Adipocyte (in vitro differentiated cells): ENCODE results near the gene CNPY1.

Experiments
- DNase-seq: peaks from one replicate; pipeline ENCODE4 v3.0.0-alpha.2; 2015; ENCODE audit warnings: low read depth
- H3K27me3 ChIP-seq: replicated peaks from 2 replicates; pipeline ENCODE4 v1.7.0; 2013; ENCODE audit warnings: mild to moderate bottlenecking, low read length, moderate library complexity; ENCODE audit not compliant: control insufficient read depth, insufficient read depth
- H3K36me3 ChIP-seq: 2 replicates; pipeline ENCODE4 v1.7.0; 2013; ENCODE audit warnings: low read length, mild to moderate bottlenecking, moderate library complexity; ENCODE audit not compliant: control insufficient read depth, insufficient read depth, severe bottlenecking
- H3K4me1 ChIP-seq: 2 replicates; pipeline ENCODE4 v1.7.0; 2013; ENCODE audit warnings: mild to moderate bottlenecking, low read length, moderate library complexity; ENCODE audit not compliant: control insufficient read depth, insufficient read depth
- H3K4me3 ChIP-seq: 2 replicates; pipeline ENCODE4 v1.7.0; 2013; ENCODE audit warnings: mild to moderate bottlenecking, low read length, moderate library complexity
- H3K9ac ChIP-seq: 2 replicates; pipeline ENCODE4 v1.7.0; 2013; ENCODE audit warnings: mild to moderate bottlenecking, low read length, moderate library complexity
- H3K9me3 ChIP-seq: 2 replicates; pipeline ENCODE4 v1.7.0; 2013; ENCODE audit warnings: mild to moderate bottlenecking, low read length, moderate library complexity; ENCODE audit not compliant: control insufficient read depth

Gene CNPY1

DNA sequence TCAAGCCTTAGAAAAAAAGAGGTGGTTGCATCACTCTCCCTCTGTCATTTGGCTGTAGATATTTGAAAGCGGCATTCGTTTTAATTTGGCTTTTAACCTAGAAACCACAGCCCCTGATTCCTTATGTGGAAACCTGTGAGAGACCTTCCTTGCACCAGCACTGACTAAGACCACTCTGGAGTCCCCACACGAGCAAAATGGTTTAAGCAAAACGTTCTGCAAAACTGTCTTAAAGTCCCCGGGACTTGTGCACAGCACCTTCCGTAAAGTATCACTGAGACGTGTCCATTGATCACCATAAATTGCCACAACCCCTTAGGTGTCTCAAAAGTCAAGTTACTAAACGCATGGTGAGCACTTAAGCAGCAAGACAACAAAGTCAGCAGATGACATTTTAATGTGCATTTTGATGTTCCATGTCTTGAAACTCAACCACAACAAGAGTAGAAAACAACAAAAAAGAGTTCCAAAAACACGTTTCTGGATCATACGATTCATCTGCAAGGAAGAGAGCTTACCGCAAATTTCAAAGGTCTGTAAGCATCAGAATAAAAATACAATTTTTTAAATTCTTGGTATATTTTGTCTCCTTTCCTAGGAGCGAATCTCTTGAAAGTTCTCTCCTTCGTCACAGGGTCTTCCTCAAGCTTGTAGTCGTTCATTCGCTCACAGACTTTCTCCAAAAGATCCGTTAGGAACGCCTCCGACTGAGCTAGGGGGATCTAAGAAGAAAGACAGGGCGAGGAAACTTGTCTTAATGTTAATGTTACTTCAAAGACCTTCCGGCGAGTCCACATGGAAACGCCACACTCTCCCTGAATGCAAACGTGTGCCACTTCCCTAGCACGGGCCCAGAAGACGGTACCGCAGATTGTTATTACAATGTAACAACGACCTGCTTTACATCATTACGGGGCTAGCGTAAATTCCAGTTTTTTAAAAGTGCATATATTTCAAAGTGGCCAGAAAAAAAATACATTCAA is 37.7 kb downstream of the CNPY1 start:
- Histone ChIP-seq H3K9ac (no peak overlapping the region), H3K36me3 (no peaks in the 10 kb centered on the region), H3K4me1 (no peaks in the 10 kb centered on the region), H3K4me3 (no peak overlapping the region), H3K27me3 (peaks cover 97% of the 10 kb centered on the region), H3K9me3 (peaks cover 13% of the 10 kb centered on the region)
- no peak for DNase-seq

GRCh38 chr7:155507576-155507975 is 38.8 kb downstream of the CNPY1 start:
- H3K36me3 ChIP-seq, result no peaks in the 10 kb centered on the region
- peaks cover 97% of the 10 kb centered on the region for H3K27me3 ChIP-seq
- H3K4me1 ChIP-seq, result no peaks in the 10 kb centered on the region
- no peak for DNase-seq
- H3K9ac ChIP-seq, result no peak overlapping the region
- peaks cover 13% of the 10 kb centered on the region for H3K9me3 ChIP-seq
- H3K4me3 ChIP-seq, result no peak overlapping the region

DNA sequence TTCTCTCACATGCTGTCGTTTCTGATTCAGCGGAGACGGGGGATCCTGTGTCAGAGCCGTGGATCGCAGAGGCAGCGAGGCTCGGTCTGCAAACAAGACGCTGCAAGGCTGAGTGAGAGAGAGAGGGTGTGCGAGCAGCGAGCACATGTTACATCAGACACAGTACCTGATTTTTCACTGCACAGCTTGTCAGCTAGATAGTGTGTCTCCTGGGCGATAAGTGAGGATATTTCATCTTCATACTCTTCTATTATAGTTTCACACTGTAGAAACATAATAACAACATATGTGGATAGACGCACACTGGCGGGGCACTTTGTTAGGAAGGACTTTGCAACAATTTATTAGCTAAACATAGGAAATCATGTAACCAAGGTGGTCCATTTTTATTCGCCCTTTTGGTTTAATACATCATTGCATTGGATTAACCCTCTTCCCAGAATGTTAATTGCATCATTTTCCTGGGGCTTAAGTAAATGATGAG is 39.5 kb downstream of the CNPY1 start:
- no peak overlapping the region for H3K9ac ChIP-seq
- H3K27me3 ChIP-seq, result peaks cover 93% of the 10 kb centered on the region
- no peak overlapping the region for H3K4me3 ChIP-seq
- H3K36me3 ChIP-seq, result no peaks in the 10 kb centered on the region
- no peaks in the 10 kb centered on the region for H3K4me1 ChIP-seq
- peak; percentile 12 for DNase-seq
- peaks cover 13% of the 10 kb centered on the region for H3K9me3 ChIP-seq

- no peak for DNase-seq
- Histone ChIP-seq H3K4me1 (no peaks in the 10 kb centered on the region), H3K9me3 (peaks cover 13% of the 10 kb centered on the region), H3K36me3 (no peaks in the 10 kb centered on the region), H3K4me3 (no peak overlapping the region), H3K27me3 (peaks cover 90% of the 10 kb centered on the region), H3K9ac (no peak overlapping the region)
These were observed 41.0 kb downstream of the CNPY1 start for GRCh38 chr7:155505422-155505793.

DNA sequence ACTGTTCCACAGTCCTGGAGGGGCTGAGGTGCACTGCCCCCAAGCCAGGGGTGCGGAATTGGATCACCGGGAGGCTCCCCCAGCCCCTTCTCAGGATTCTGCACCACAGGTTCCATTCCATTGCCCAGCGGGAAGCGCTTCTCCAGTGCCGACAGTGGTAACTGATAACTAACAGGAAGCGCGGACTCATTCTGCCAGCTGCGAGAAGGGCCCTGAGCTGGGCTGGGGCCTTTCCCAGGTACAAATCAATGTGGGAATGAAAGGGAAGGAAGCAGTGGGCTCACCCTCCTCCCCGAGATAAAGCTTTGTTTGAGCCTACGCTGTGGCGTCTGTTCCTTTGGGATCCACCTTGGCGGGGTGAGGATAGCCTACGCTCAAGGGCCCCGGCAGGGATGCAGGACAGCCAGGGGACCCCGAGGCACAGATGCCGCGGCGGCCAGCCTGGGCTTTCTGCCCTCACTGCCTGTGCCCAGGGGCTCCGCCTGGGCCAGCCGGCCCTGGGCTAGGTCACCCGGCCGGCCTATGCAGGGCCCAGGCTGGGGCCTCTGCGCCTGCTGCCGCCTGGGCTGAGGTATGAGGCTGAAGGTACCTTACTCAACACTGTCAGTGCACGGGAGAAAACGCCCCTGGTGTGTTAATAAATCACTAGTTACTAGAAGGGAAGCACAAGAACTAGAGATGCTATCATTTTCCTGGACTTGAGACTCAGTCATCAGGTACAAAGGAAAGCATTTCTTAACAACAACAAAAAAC is 49.0 kb downstream of the CNPY1 start:
- H3K4me1 ChIP-seq, result no peaks in the 10 kb centered on the region
- no peak overlapping the region for H3K4me3 ChIP-seq
- H3K36me3 ChIP-seq, result no peaks in the 10 kb centered on the region
- DNase-seq, result no peak
- no peaks in the 10 kb centered on the region for H3K9me3 ChIP-seq
- H3K27me3 ChIP-seq, result peaks cover 51% of the 10 kb centered on the region
- no peak overlapping the region for H3K9ac ChIP-seq

GRCh38 chr7:155496267-155497005 is 49.9 kb downstream of the CNPY1 start:
- Histone ChIP-seq H3K9ac (no peak overlapping the region), H3K4me1 (no peaks in the 10 kb centered on the region), H3K9me3 (no peaks in the 10 kb centered on the region), H3K36me3 (no peaks in the 10 kb centered on the region), H3K4me3 (no peak overlapping the region), H3K27me3 (peaks cover 52% of the 10 kb centered on the region)
- DNase-seq, result no peak

- no peak overlapping the region for H3K9ac ChIP-seq
- no peak for DNase-seq
- no peaks in the 10 kb centered on the region for H3K9me3 ChIP-seq
- H3K36me3 ChIP-seq, result no peaks in the 10 kb centered on the region
- no peak overlapping the region for H3K4me3 ChIP-seq
- peaks cover 51% of the 10 kb centered on the region for H3K27me3 ChIP-seq
- peaks cover under 1% of the 10 kb centered on the region for H3K4me1 ChIP-seq
These were observed 50.7 kb downstream of the CNPY1 start for GRCh38 chr7:155495440-155496248.

- no peak overlapping the region for H3K9ac ChIP-seq
- H3K27me3 ChIP-seq, result peaks cover 44% of the 10 kb centered on the region
- H3K4me1 ChIP-seq, result peaks cover 5% of the 10 kb centered on the region
- no peaks in the 10 kb centered on the region for H3K36me3 ChIP-seq
- H3K9me3 ChIP-seq, result no peaks in the 10 kb centered on the region
- no peak overlapping the region for H3K4me3 ChIP-seq
- no peak for DNase-seq
These were observed 51.8 kb downstream of the CNPY1 start for GRCh38 chr7:155494551-155494950.

DNA sequence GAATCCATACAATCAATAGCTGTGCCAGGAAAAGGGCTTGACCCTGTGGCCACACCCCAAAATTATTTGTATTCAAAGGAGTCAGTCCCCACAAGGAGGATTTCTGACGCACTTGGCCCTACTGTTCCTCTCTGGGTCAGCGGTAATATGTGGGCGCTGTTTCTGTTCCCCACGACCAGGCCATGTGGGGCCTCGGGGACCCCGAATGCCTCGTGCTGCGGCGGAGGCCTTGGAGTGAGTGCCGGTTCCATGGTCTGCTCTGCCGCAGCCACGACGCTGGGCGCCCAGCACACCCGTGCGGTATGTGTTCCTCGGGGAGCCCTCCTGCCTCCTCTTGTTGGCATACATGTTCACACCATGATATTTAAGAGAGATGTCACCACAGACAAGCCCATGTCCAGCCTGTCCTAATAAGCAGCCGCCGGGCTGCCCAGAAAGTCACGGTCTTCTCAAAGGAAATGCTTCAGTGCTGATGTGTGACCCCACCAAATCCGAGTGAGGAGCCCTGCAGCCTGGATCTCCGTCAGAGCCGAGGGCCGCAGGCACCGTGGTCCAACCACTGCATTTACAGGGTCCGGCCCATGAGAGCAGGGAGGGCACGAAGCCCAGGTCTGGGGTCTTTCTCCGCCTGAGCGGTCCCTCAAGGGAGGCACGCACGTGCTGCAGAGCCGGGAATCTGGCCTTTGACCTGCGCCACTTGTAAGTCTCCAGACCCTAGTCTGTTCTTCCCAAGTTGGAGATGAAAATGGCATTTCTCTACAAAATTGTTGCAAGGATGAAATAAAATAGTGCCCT is 52.4 kb downstream of the CNPY1 start:
- H3K4me1 ChIP-seq, result peaks cover 5% of the 10 kb centered on the region

GRCh38 chr7:155491812-155492211 is 54.5 kb downstream of the CNPY1 start:
- no peaks in the 10 kb centered on the region for H3K36me3 ChIP-seq
- peaks cover 5% of the 10 kb centered on the region for H3K4me1 ChIP-seq
- no peak for DNase-seq
- H3K9ac ChIP-seq, result no peak overlapping the region
- H3K27me3 ChIP-seq, result peaks cover 38% of the 10 kb centered on the region
- no peak overlapping the region for H3K4me3 ChIP-seq
- H3K9me3 ChIP-seq, result no peaks in the 10 kb centered on the region

More for the DNA sequence above, 52.4 kb downstream of the CNPY1 start:
- DNase-seq, result no peak
- peaks cover 42% of the 10 kb centered on the region for H3K27me3 ChIP-seq
- H3K9ac ChIP-seq, result no peak overlapping the region
- no peak overlapping the region for H3K4me3 ChIP-seq
- no peaks in the 10 kb centered on the region for H3K36me3 ChIP-seq
- H3K9me3 ChIP-seq, result no peaks in the 10 kb centered on the region
